ENCODE results near the gene TXNL4A.

Gene TXNL4A

GRCh38 chr18:79988071-79988450 lies 302 bp downstream of the TXNL4A start:
- Histone ChIP-seq H3K4me3 (peak overlapping the region; percentile 85 to 96), H3K36me3 (peaks cover 0 to 15% (median 0%) of the 10 kb centered on the region in 3 donors), H3K27me3 (no peaks in the 10 kb centered on the region), H3K27ac (peak overlapping the region; percentile 98), H3K9me3 (no peaks in the 10 kb centered on the region), H3K4me1 (peaks cover 0 to 31% (median 22%) of the 10 kb centered on the region in 4 donors)
- TF ChIP-seq, protein P1, sequence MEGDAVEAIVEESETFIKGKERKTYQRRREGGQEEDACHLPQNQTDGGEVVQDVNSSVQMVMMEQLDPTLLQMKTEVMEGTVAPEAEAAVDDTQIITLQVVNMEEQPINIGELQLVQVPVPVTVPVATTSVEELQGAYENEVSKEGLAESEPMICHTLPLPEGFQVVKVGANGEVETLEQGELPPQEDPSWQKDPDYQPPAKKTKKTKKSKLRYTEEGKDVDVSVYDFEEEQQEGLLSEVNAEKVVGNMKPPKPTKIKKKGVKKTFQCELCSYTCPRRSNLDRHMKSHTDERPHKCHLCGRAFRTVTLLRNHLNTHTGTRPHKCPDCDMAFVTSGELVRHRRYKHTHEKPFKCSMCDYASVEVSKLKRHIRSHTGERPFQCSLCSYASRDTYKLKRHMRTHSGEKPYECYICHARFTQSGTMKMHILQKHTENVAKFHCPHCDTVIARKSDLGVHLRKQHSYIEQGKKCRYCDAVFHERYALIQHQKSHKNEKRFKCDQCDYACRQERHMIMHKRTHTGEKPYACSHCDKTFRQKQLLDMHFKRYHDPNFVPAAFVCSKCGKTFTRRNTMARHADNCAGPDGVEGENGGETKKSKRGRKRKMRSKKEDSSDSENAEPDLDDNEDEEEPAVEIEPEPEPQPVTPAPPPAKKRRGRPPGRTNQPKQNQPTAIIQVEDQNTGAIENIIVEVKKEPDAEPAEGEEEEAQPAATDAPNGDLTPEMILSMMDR (IDR thresholded peaks at IDR 0.05), result peak; percentile 10 to 11
- intact Hi-C loops (cut with DNase I; ENCODE audit: low total_unique reads), result loop anchor here (2.0 to 5.0 kb wide), 2 partner anchors 36 to 45 kb away; partner anchors contain the start of gene SLC66A2
- peak; percentile 30 to 72 for DNase-seq

DNA sequence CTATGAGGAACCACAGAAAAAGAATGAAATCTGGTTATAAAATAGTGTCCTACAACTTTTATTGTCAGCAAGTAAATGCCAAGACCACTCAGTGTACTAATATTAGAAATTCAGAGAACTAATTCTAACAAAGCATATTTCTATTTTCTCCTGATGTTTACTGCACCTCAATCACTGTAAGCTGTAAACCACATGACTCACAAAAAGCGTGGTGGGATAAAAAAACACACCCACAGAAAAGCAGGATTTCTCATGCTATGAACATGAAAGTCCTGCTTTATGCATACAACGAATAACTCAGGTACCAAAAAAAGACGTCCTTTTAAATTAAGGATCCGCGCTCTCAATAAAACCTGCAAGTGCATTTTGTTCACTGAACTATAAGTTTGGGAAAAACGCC lies 797 bp downstream of the TXNL4A start:
- Histone ChIP-seq H3K9me3 (no peaks in the 10 kb centered on the region), H3K36me3 (peaks cover 0 to 15% (median 0%) of the 10 kb centered on the region in 3 donors), H3K4me3 (peak overlapping the region; percentile 85 to 96), H3K4me1 (peaks cover 0 to 36% (median 22%) of the 10 kb centered on the region in 4 donors), H3K27ac (peak overlapping the region; percentile 98), H3K27me3 (no peaks in the 10 kb centered on the region)
- no peak for DNase-seq
- TF ChIP-seq, protein P1 (IDR thresholded peaks at IDR 0.05), result no peak
- intact Hi-C loops (cut with DNase I; ENCODE audit: low total_unique reads), result loop anchor here (5.0 kb wide), 1 partner anchor 35 kb away; the partner anchor contains the start of gene SLC66A2

DNA sequence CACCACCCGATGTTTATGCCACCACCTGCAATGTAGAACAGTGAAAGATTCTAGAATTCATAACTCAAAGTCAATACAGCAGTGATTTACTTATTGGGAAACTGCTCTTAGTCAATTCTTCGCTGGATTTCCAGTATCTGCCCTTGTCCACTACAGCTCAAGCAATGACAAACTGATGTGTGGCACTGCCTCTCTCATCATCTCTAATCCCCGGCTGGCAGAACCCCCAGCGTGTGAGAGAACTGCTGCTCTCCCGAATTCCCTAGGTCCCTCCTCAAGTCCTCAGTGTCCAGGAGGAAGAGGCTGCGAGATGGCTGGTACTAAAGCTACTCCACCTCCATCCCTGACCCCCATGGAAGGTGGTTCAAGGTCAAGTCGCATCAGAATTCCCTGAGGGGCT lies 1.6 kb downstream of the TXNL4A start:
- Histone ChIP-seq H3K9me3 (no peaks in the 10 kb centered on the region), H3K27ac (peak overlapping the region in 1 of 2 donors; percentile 98), H3K36me3 (peaks cover 0 to 15% (median 0%) of the 10 kb centered on the region in 3 donors), H3K27me3 (no peaks in the 10 kb centered on the region), H3K4me1 (peaks cover 0 to 36% (median 22%) of the 10 kb centered on the region in 4 donors), H3K4me3 (peak overlapping the region; percentile 85 to 96)
- intact Hi-C loops (cut with DNase I; ENCODE audit: low total_unique reads), result loop anchor here (5.0 kb wide), 1 partner anchor 34 kb away; the partner anchor contains the start of gene SLC66A2
- no peak for DNase-seq
- TF ChIP-seq, protein P1 (IDR thresholded peaks at IDR 0.05), result no peak

- H3K27ac ChIP-seq, result no peak overlapping the region
- no peaks in the 10 kb centered on the region for H3K27me3 ChIP-seq
- TF ChIP-seq, protein P1 (IDR thresholded peaks at IDR 0.05), result no peak
- intact Hi-C loops (cut with DNase I; ENCODE audit: low total_unique reads), result loop anchor here (5.0 kb wide), 1 partner anchor 33 kb away; the partner anchor contains the start of gene SLC66A2
- no peaks in the 10 kb centered on the region for H3K9me3 ChIP-seq
- H3K4me1 ChIP-seq, result peaks cover 0 to 40% (median 22%) of the 10 kb centered on the region in 4 donors
- DNase-seq, result no peak
- no peak overlapping the region for H3K4me3 ChIP-seq
- H3K36me3 ChIP-seq, result peaks cover 0 to 15% (median 0%) of the 10 kb centered on the region in 3 donors
These were observed 3.2 kb downstream of the TXNL4A start for GRCh38 chr18:79985172-79985571.

GRCh38 chr18:79983793-79984192 lies 4.6 kb downstream of the TXNL4A start:
- no peak for DNase-seq
- Histone ChIP-seq H3K9me3 (no peaks in the 10 kb centered on the region), H3K36me3 (peaks cover 0 to 15% (median 0%) of the 10 kb centered on the region in 3 donors), H3K27me3 (no peaks in the 10 kb centered on the region), H3K4me3 (no peak overlapping the region), H3K27ac (no peak overlapping the region), H3K4me1 (peaks cover 0 to 34% (median 16%) of the 10 kb centered on the region in 4 donors)
- intact Hi-C loops (cut with DNase I; ENCODE audit: low total_unique reads), result no loop called here
- TF ChIP-seq, protein P1 (IDR thresholded peaks at IDR 0.05), result no peak
